ENCODE results near the gene CD1C. TPM values are rescaled to one million over a fixed set of nuclear protein-coding genes. Genes with fewer than 3 reads are reported as not detected.

The CD1C gene
- polyA plus RNA-seq, 1 donor (not counting 4 experiments of a cell fraction or from before 2014, with no cell fraction given), result not detected

DNA sequence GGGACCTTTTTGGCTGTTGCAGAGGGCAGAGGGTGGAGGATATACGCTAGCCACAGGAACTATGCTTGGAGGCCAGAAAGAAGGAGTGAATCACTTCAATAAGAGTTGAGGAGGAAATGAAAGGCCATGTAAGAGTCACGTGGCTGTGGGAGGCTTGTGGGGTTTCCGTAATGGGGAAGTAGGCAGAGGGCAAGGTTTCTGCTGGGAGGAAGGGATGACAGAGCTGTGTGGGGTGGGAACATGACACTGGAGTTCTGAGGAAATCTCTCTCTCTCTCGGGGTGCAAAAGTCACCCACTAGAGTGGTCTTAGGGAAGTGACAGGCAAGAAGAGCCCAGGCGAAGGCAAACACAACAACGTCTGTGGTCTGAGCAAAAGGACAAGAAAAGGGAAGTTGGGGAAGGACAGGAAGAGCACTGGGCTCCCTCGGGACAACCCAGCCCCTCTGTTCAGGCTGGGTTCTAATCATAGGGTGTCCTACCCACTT, 3.9 kb upstream of the CD1C start:
- Histone ChIP-seq H3K79me2 (ENCODE audit: control insufficient read depth, insufficient read depth, low read length) (no peaks in the 10 kb centered on the region), H3K4me2 (ENCODE audit: control insufficient read depth, extremely low read depth, insufficient read depth, low read depth, low read length) (no peak overlapping the region), H2AFZ (ENCODE audit: control insufficient read depth, low read length) (no peak overlapping the region), H3K9me3 (ENCODE audit: control insufficient read depth, low read depth, low read length) (no peaks in the 10 kb centered on the region), H3K4me3 (ENCODE audit: control insufficient read depth in 2 of 3, extremely low read depth in 1 of 3, insufficient read depth in 2 of 3, low read depth in 1 of 3, low read length in 3 of 3) (no peak overlapping the region), H3K36me3 (ENCODE audit: control insufficient read depth in 2 of 2, extremely low read depth in 1 of 2, insufficient read depth in 2 of 2, low read length in 2 of 2) (no peaks in the 10 kb centered on the region), H4K20me1 (ENCODE audit: control insufficient read depth, extremely low read depth, insufficient read depth, low read length) (no peaks in the 10 kb centered on the region), H3K9me1 (ENCODE audit: control insufficient read depth, extremely low read depth, insufficient read depth, low read length) (no peaks in the 10 kb centered on the region), H3K9ac (ENCODE audit: control insufficient read depth, extremely low read depth, insufficient read depth, low read length) (no peak overlapping the region), H3K27ac (ENCODE audit: control insufficient read depth, insufficient read depth, low read length) (no peak overlapping the region), H3K27me3 (ENCODE audit: control insufficient read depth, extremely low read depth, insufficient read depth, low read length) (no peaks in the 10 kb centered on the region), H3K4me1 (ENCODE audit: control insufficient read depth, extremely low read depth, insufficient read depth, low read length) (no peaks in the 10 kb centered on the region)
- dilution Hi-C loops (cut with MboI; ENCODE audit: extremely low pct_ligation_motif_present, low sequenced_read_pairs), result no loop called here
- FAIRE-seq, result no peak
- no peak for DNase-seq (ENCODE audit: low read depth, low spot score)
- TF ChIP-seq, protein P1, sequence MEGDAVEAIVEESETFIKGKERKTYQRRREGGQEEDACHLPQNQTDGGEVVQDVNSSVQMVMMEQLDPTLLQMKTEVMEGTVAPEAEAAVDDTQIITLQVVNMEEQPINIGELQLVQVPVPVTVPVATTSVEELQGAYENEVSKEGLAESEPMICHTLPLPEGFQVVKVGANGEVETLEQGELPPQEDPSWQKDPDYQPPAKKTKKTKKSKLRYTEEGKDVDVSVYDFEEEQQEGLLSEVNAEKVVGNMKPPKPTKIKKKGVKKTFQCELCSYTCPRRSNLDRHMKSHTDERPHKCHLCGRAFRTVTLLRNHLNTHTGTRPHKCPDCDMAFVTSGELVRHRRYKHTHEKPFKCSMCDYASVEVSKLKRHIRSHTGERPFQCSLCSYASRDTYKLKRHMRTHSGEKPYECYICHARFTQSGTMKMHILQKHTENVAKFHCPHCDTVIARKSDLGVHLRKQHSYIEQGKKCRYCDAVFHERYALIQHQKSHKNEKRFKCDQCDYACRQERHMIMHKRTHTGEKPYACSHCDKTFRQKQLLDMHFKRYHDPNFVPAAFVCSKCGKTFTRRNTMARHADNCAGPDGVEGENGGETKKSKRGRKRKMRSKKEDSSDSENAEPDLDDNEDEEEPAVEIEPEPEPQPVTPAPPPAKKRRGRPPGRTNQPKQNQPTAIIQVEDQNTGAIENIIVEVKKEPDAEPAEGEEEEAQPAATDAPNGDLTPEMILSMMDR (optimal IDR thresholded peaks at IDR 0.05 in 1 of 3, IDR thresholded peaks at IDR 0.05 in 1 of 3, conservative IDR thresholded peaks at IDR 0.05 in 1 of 3; ENCODE audit: extremely low read depth in 1 of 3, insufficient read depth in 2 of 3, low read length in 3 of 3), result no peak
- TF ChIP-seq EZH2 (IDR thresholded peaks at IDR 0.05; ENCODE audit: low read length), result no peak

DNA sequence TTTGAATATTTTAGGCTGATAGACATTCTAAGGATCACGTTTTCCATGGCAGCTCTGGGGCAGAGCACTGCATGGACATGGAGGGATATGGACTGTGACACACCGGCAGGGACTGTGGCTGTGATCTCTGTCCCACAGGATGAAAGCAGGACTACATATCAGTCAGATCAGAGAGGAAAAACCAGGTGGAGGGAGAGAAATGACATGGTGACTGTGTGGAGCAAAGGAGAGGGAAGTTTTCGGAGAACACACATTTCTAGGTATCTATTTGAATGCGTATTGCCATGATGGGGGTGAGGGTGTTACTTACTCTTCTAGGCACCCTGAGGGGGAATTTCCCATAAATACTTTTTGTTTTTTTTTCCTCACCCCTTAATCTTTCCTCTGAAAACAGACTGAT, 3.2 kb upstream of the CD1C start:
- H3K36me3 ChIP-seq (ENCODE audit: control insufficient read depth in 2 of 2, extremely low read depth in 1 of 2, insufficient read depth in 2 of 2, low read length in 2 of 2), result no peaks in the 10 kb centered on the region
- dilution Hi-C loops (cut with MboI; ENCODE audit: extremely low pct_ligation_motif_present, low sequenced_read_pairs), result no loop called here
- H3K9ac ChIP-seq (ENCODE audit: control insufficient read depth, extremely low read depth, insufficient read depth, low read length), result no peak overlapping the region
- no peaks in the 10 kb centered on the region for H3K79me2 ChIP-seq (ENCODE audit: control insufficient read depth, insufficient read depth, low read length)
- H4K20me1 ChIP-seq (ENCODE audit: control insufficient read depth, extremely low read depth, insufficient read depth, low read length), result no peaks in the 10 kb centered on the region
- FAIRE-seq (no peak), DNase-seq (ENCODE audit: low read depth, low spot score) (no peak)
- TF ChIP-seq, protein P1 (optimal IDR thresholded peaks at IDR 0.05 in 1 of 3, IDR thresholded peaks at IDR 0.05 in 1 of 3, conservative IDR thresholded peaks at IDR 0.05 in 1 of 3; ENCODE audit: extremely low read depth in 1 of 3, insufficient read depth in 2 of 3, low read length in 3 of 3), result no peak
- no peak for TF ChIP-seq EZH2 (IDR thresholded peaks at IDR 0.05; ENCODE audit: low read length)
- H3K27ac ChIP-seq (ENCODE audit: control insufficient read depth, insufficient read depth, low read length), result no peak overlapping the region
- no peaks in the 10 kb centered on the region for H3K27me3 ChIP-seq (ENCODE audit: control insufficient read depth, extremely low read depth, insufficient read depth, low read length)
- H2AFZ ChIP-seq (ENCODE audit: control insufficient read depth, low read length), result no peak overlapping the region
- H3K9me3 ChIP-seq (ENCODE audit: control insufficient read depth, low read depth, low read length), result no peaks in the 10 kb centered on the region
- no peaks in the 10 kb centered on the region for H3K4me1 ChIP-seq (ENCODE audit: control insufficient read depth, extremely low read depth, insufficient read depth, low read length)
- no peak overlapping the region for H3K4me2 ChIP-seq (ENCODE audit: control insufficient read depth, extremely low read depth, insufficient read depth, low read depth, low read length)
- no peak overlapping the region for H3K4me3 ChIP-seq (ENCODE audit: control insufficient read depth in 2 of 3, extremely low read depth in 1 of 3, insufficient read depth in 2 of 3, low read depth in 1 of 3, low read length in 3 of 3)
- H3K9me1 ChIP-seq (ENCODE audit: control insufficient read depth, extremely low read depth, insufficient read depth, low read length), result no peaks in the 10 kb centered on the region

All from keratinocyte (primary cell).